HG03280 (cell line): ENCODE measurements around the gene FBXL15.

Experiments used
- ATAC-seq: cut with Tn5 transposase; IDR thresholded peaks from one replicate; pipeline ENCODE4 v1.9.1; 2021; ENCODE audit warnings: mild to moderate bottlenecking, moderate library complexity; ENCODE audit not compliant: unreplicated experiment

The FBXL15 gene

GRCh38 chr10:102397222-102398171 lies 23.1 kb upstream of the FBXL15 start:
- no peak for ATAC-seq

- ATAC-seq: no peak
These were observed 22.2 kb upstream of the FBXL15 start for GRCh38 chr10:102398172-102399020.

GRCh38 chr10:102399217-102400021 lies 21.2 kb upstream of the FBXL15 start:
- peak; percentile 43 for ATAC-seq

- no peak for ATAC-seq
These were observed 20.6 kb upstream of the FBXL15 start for GRCh38 chr10:102400076-102400475.

- ATAC-seq: no peak
These were observed 19.9 kb upstream of the FBXL15 start for GRCh38 chr10:102400598-102401341.

GRCh38 chr10:102401342-102401654 lies 19.3 kb upstream of the FBXL15 start:
- no peak for ATAC-seq

GRCh38 chr10:102401735-102402511 lies 18.7 kb upstream of the FBXL15 start:
- no peak for ATAC-seq

- no peak for ATAC-seq
These were observed 18.1 kb upstream of the FBXL15 start for GRCh38 chr10:102402512-102402896.

GRCh38 chr10:102403115-102403514 lies 17.5 kb upstream of the FBXL15 start:
- ATAC-seq: no peak

- ATAC-seq: no peak
These were observed 16.1 kb upstream of the FBXL15 start for GRCh38 chr10:102404361-102405107.

- no peak for ATAC-seq
These were observed 15.5 kb upstream of the FBXL15 start for GRCh38 chr10:102405108-102405571.

GRCh38 chr10:102405632-102406031 lies 15.0 kb upstream of the FBXL15 start:
- no peak for ATAC-seq

- ATAC-seq: no peak
These were observed 13.8 kb upstream of the FBXL15 start for GRCh38 chr10:102406815-102407214.

- ATAC-seq: no peak
These were observed 13.1 kb upstream of the FBXL15 start for GRCh38 chr10:102407425-102408130.

GRCh38 chr10:102408131-102408727 lies 12.4 kb upstream of the FBXL15 start:
- ATAC-seq: no peak

- no peak for ATAC-seq
These were observed 11.7 kb upstream of the FBXL15 start for GRCh38 chr10:102408728-102409603.
